Neural progenitor cell (in vitro differentiated cells): Measurements from ENCODE around the gene CDK9.

Experiments used
- CTCF ChIP-seq: fragments of 200-600 bp; sonication (generic); IDR thresholded peaks from 2 replicates; pipeline ENCODE4 v1.5.1; 2017; ENCODE audit warnings: antibody characterized with exemption, mild to moderate bottlenecking
- EZH2 ChIP-seq: fragments of 200-600 bp; sonication (generic); IDR thresholded peaks from 2 replicates; pipeline ENCODE4 v1.6.1; 2017; ENCODE audit warnings: antibody characterized with exemption, mild to moderate bottlenecking, moderate library complexity
- EZH2phosphoT487 ChIP-seq: fragments of 200-600 bp; sonication (generic); IDR thresholded peaks from 2 replicates; pipeline ENCODE4 v1.6.1; 2017; ENCODE audit warnings: antibody characterized with exemption

- TF ChIP-seq CTCF: no peak
- TF ChIP-seq EZH2phosphoT487: no peak
- TF ChIP-seq EZH2: no peak
These were observed 43.9 kb upstream of the CDK9 start for GRCh38 chr9:127741831-127742434.
